IMR-90 (cell line): ENCODE results near the gene NRAS. TPM values are rescaled to one million over a fixed set of nuclear protein-coding genes. Genes with fewer than 3 reads are reported as not detected.

Experiments used
- ATAC-seq: fragments of 200-7000 bp; cut with Tn5 transposase; 2 replicates; pipeline ENCODE4 v1.9.1; 2020; ENCODE audit warnings: low read depth, mild to moderate bottlenecking, moderate library complexity
- BruUV-seq: library from RNA; stranded (reverse); fragments of 400-500 nt; replicated peaks from 2 replicates; lab custom pipeline; 2021; lab: Mats Ljungman, UMichigan
- CTCF ChIA-PET: fragments of 300-600 bp; formaldehyde crosslinking; extraction: SDS; loops from one replicate; lab custom pipeline; 2021; ENCODE audit warnings: antibody characterized with exemption; lab: Yijun Ruan, JAX
- POLR2A ChIA-PET: fragments of 300-600 bp; sonication (Branson Sonifier 250); formaldehyde crosslinking; loops from one replicate; lab custom pipeline; 2022; ENCODE audit warnings: antibody characterized with exemption; ENCODE audit not compliant: unreplicated experiment; lab: Charles Lee
- DNase-seq: peaks from one replicate; pipeline ENCODE4 v3.0.0; 2013
- H2AFZ ChIP-seq: replicated peaks from 2 replicates; pipeline ENCODE3; 2013; ENCODE audit warnings: low read length, mild to moderate bottlenecking; ENCODE audit not compliant: poor library complexity
- H2AK5ac ChIP-seq: 2 replicates; pipeline ENCODE4 v1.6.1; 2013; ENCODE audit warnings: low read depth, low read length, inconsistent platforms
- H2AK9ac ChIP-seq: replicated peaks from 2 replicates; pipeline ENCODE3; 2013; ENCODE audit warnings: mild to moderate bottlenecking, low read depth, low read length, moderate library complexity; ENCODE audit not compliant: poor library complexity
- H2BK120ac ChIP-seq: 2 replicates; pipeline ENCODE4 v1.6.1; 2013; ENCODE audit warnings: low read depth, low read length, inconsistent platforms
- H2BK15ac ChIP-seq: 3 replicates; pipeline ENCODE4 v1.6.1; 2013; ENCODE audit warnings: low read depth, low read length, inconsistent platforms
- H2BK20ac ChIP-seq: 2 replicates; pipeline ENCODE4 v1.6.1; 2013; ENCODE audit warnings: low read depth, mild to moderate bottlenecking, inconsistent platforms, low read length, moderate library complexity
- H2BK5ac ChIP-seq: 2 replicates; pipeline ENCODE4 v1.6.1; 2013; ENCODE audit warnings: mild to moderate bottlenecking, low read depth, low read length, inconsistent platforms; ENCODE audit not compliant: poor library complexity, severe bottlenecking
- H3K14ac ChIP-seq: replicated peaks from 2 replicates; pipeline ENCODE4 v1.6.1; 2013; ENCODE audit warnings: low read depth, low read length, inconsistent platforms
- H3K18ac ChIP-seq: 2 replicates; pipeline ENCODE4 v1.6.1; 2013; ENCODE audit warnings: low read depth, low read length, control low read depth
- H3K23ac ChIP-seq: 2 replicates; pipeline ENCODE4 v1.6.1; 2013; ENCODE audit warnings: low read depth, low read length, inconsistent platforms
- H3K27ac ChIP-seq: 2 replicates; pipeline ENCODE4 v1.5.1; 2013; ENCODE audit warnings: mild to moderate bottlenecking, control low read depth, low read length; ENCODE audit not compliant: insufficient read depth
- H3K27me3 ChIP-seq: 2 replicates; pipeline ENCODE4 v1.6.1; 2013; ENCODE audit warnings: low read length; ENCODE audit not compliant: control insufficient read depth, insufficient read depth
- H3K36me3 ChIP-seq: 2 replicates; pipeline ENCODE4 v1.6.1; 2013; ENCODE audit warnings: low read length, mixed read lengths; ENCODE audit not compliant: control insufficient read depth, insufficient read depth
- H3K4ac ChIP-seq: 2 replicates; pipeline ENCODE4 v1.6.1; 2013; ENCODE audit warnings: low read depth, low read length, inconsistent platforms
- H3K4me1 ChIP-seq: 2 replicates; pipeline ENCODE4 v1.6.1; 2013; ENCODE audit warnings: low read length, mixed read lengths; ENCODE audit not compliant: control insufficient read depth, insufficient read depth
- H3K4me2 ChIP-seq: 2 replicates; pipeline ENCODE4 v1.6.1; 2013; ENCODE audit warnings: low read depth, mild to moderate bottlenecking, control low read depth, low read length, moderate library complexity
- H3K4me3 ChIP-seq: 2 replicates; pipeline ENCODE4 v1.5.1; 2013; ENCODE audit warnings: low read depth, mild to moderate bottlenecking, control low read depth, low read length, moderate library complexity; ENCODE audit not compliant: insufficient read depth
- H3K56ac ChIP-seq: 2 replicates; pipeline ENCODE4 v1.6.1; 2013; ENCODE audit warnings: low read length, inconsistent platforms; ENCODE audit not compliant: insufficient read depth; ENCODE audit errors: extremely low read depth
- H3K79me1 ChIP-seq, 2 experiments: 2 replicates each; pipeline ENCODE4 v1.6.1; 2013; ENCODE audit warnings: low read length in 2 of 2, inconsistent platforms in 1 of 2, low read depth in 1 of 2
- H3K9ac ChIP-seq: 2 replicates; pipeline ENCODE4 v1.6.1; 2013; ENCODE audit warnings: low read depth, low read length, control low read depth
- H3K9me1 ChIP-seq: 2 replicates; pipeline ENCODE4 v1.6.1; 2013; ENCODE audit warnings: low read length, inconsistent platforms; ENCODE audit not compliant: insufficient read depth
- H3K9me3 ChIP-seq: 2 replicates; pipeline ENCODE4 v1.6.1; 2013; ENCODE audit warnings: low read length; ENCODE audit not compliant: control insufficient read depth, insufficient read depth
- H4K20me1 ChIP-seq: 2 replicates; pipeline ENCODE4 v1.6.1; 2013; ENCODE audit warnings: low read length, inconsistent platforms; ENCODE audit not compliant: insufficient read depth
- H4K5ac ChIP-seq: 2 replicates; pipeline ENCODE4 v1.6.1; 2013; ENCODE audit warnings: mild to moderate bottlenecking, low read depth, low read length, control low read depth
- H4K8ac ChIP-seq, 2 experiments: 2 replicates each; pipeline ENCODE4 v1.6.1; 2013; ENCODE audit warnings: low read depth in 2 of 2, low read length in 2 of 2, control low read depth in 1 of 2, inconsistent platforms in 1 of 2
- H4K91ac ChIP-seq: 2 replicates; pipeline ENCODE4 v1.6.1; 2013; ENCODE audit warnings: low read depth, low read length, inconsistent platforms; ENCODE audit not compliant: insufficient read depth
- BHLHE40 ChIP-seq: fragments of 150-350 bp; IDR thresholded peaks from 2 replicates; pipeline ENCODE4 v1.6.1; 2016; ENCODE audit warnings: mild to moderate bottlenecking, low read depth, low read length
- CTCF ChIP-seq: conservative IDR thresholded peaks from 2 replicates; pipeline ENCODE4 v1.5.1; 2012; ENCODE audit warnings: mild to moderate bottlenecking, low read depth, low read length, improper control_type of control experiment
- ELK1 ChIP-seq: fragments of 150-350 bp; IDR thresholded peaks from 2 replicates; pipeline ENCODE4 v1.6.1; 2016; ENCODE audit warnings: low read depth, mild to moderate bottlenecking, low read length, moderate library complexity, borderline replicate concordance
- FOS ChIP-seq: fragments of 150-350 bp; IDR thresholded peaks from 2 replicates; pipeline ENCODE4 v1.6.1; 2016; ENCODE audit warnings: low read depth, low read length
- NFE2L2 ChIP-seq: fragments of 150-350 bp; IDR thresholded peaks from 2 replicates; pipeline ENCODE4 v1.6.1; 2016; ENCODE audit warnings: low read depth, mild to moderate bottlenecking, low read length
- RAD21 ChIP-seq: IDR thresholded peaks from 2 replicates; pipeline ENCODE4 v1.6.1; 2012; ENCODE audit warnings: low read length, improper control_type of control experiment
- SMC3 ChIP-seq: fragments of 150-350 bp; IDR thresholded peaks from 2 replicates; pipeline ENCODE4 v1.6.1; 2016; ENCODE audit warnings: low read depth, mild to moderate bottlenecking, antibody characterized with exemption, low read length, moderate library complexity
- WGBS, 2 experiments: methylation state at CpG; one replicate each; pipeline versions ENCODE4 v1.1.5 to v1.1.7; 2013; ENCODE audit warnings: missing lambda C conversion rate in 2 of 2; ENCODE audit not compliant: insufficient read length in 1 of 2; ENCODE audit errors: extremely low coverage in 2 of 2; 5-methylcytosine and 5-hydroxymethylcytosine counted together
- dilution Hi-C: fragments of 300-500 bp; cut with HindIII; formaldehyde crosslinking; loops from one replicate; pipeline ENCODE4 v1.14.3; 2018; ENCODE audit warnings: low sequenced_read_pairs; ENCODE audit not compliant: unreplicated experiment
- in situ Hi-C: fragments of 300-500 bp; cut with MboI; formaldehyde crosslinking; loops from 3 replicates; pipeline ENCODE4 v1.14.3; 2019; ENCODE audit warnings: low sequenced_read_pairs, inconsistent platforms, mixed read lengths
- intact Hi-C: fragments of 100-400 bp; cut with micrococcal nuclease; formaldehyde crosslinking; loops from 2 replicates; pipeline ENCODE4 v1.10.0; 2022
- polyA plus RNA-seq, 3 experiments: library from polyadenylated mRNA; depleted of rRNA; stranded (reverse); fragments of >200 nt; gene quantifications; 2 replicates each; pipeline ENCODE4 v1.2.3, GENCODE V29; 2012; ENCODE audit warnings: low replicate concordance in 1 of 3
- total RNA-seq: library from RNA; depleted of rRNA; stranded (reverse); fragments of >200 nt; gene quantifications from 2 replicates; pipeline ENCODE4 v1.2.3, GENCODE V29; 2012
- TF ChIP-seq, protein P1 (sequence below): fragments of 150-350 bp; IDR thresholded peaks from 2 replicates; pipeline ENCODE4 v1.6.1; 2017; ENCODE audit warnings: mild to moderate bottlenecking, antibody characterized with exemption, low read length, low read depth

The NRAS gene
- total and polyA plus RNA-seq, 2 of the 4 experiments (the other 2 are of a cell fraction) = 27.4 to 85.9 TPM

DNA sequence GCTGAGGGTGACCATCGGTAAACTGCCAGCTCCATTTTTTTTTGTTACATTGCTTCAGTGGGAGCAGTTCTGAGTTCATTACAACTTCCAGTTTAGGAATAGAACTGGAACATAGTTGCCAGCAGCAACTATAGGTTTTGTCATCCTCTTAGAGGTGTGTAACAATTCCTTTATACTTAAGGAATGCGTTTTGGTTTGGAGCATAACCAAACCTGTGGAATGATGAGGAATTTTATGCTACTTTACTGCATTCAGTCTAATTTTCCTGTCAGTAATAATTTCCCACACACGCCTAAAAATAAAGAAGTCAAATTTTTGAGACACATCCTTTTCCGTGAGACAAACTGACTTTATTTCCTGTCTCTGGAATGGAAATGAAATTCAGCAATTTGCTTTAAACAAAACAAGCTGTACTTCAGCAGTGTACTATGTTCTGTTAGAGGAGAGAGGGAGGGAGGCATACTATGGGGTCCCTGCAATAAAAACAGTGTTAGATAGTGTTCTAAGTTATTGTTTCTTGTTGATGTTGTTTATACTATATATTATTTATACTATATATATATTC lies 16.5 kb downstream of the NRAS start:
- dilution Hi-C loops = no loop called here
- POLR2A ChIA-PET = interaction anchor here (0.7 kb wide), 1 partner anchor 31 kb away, joined by 4 read pairs; no protein-coding TSS in a partner anchor

More for the DNA sequence above, 16.5 kb downstream of the NRAS start:
- H3K9me3 ChIP-seq = no peaks in the 10 kb centered on the region
- H3K14ac ChIP-seq = no peak overlapping the region
- H2AK5ac ChIP-seq = no peak overlapping the region
- H4K20me1 ChIP-seq = no peaks in the 10 kb centered on the region
- H3K4ac ChIP-seq = no peak overlapping the region
- H2BK15ac ChIP-seq = no peak overlapping the region
- H2BK20ac ChIP-seq = no peak overlapping the region
- H4K91ac ChIP-seq = no peak overlapping the region
- no peak overlapping the region for H4K5ac ChIP-seq
- H3K4me2 ChIP-seq = no peak overlapping the region
- no peak for DNase-seq
- no peak overlapping the region for H2BK120ac ChIP-seq
- no peak overlapping the region for H3K4me3 ChIP-seq
- in situ Hi-C loops = loop anchor here (25.0 kb wide), 1 partner anchor 738 kb away; no protein-coding TSS in a partner anchor
- no peak for ATAC-seq
- H3K18ac ChIP-seq = no peak overlapping the region
- H3K4me1 ChIP-seq = no peaks in the 10 kb centered on the region
- BruUV-seq = no TSS peak
- H3K36me3 ChIP-seq = no peaks in the 10 kb centered on the region
- intact Hi-C loops = no loop called here
- CTCF ChIA-PET = no interaction called here
- H3K27me3 ChIP-seq = no peaks in the 10 kb centered on the region; the same call in 1 of the 2 replicates
- no peak overlapping the region for H2AK9ac ChIP-seq
- 75% methylated on average over 1 of the region's 4 CpGs; no CpG with 5 or more reads in 1 of the 2 experiments for WGBS, 2 experiments
- H3K9me1 ChIP-seq = no peaks in the 10 kb centered on the region
- H2BK5ac ChIP-seq = no peak overlapping the region
- H2AFZ ChIP-seq = no peak overlapping the region
- H3K9ac ChIP-seq = no peak overlapping the region
- H3K79me1 ChIP-seq = no peaks in the 10 kb centered on the region
- no peak overlapping the region for H3K56ac ChIP-seq
- H3K27ac ChIP-seq = no peak overlapping the region
- no peak overlapping the region for H4K8ac ChIP-seq
- TF ChIP-seq BHLHE40 = no peak
- no peak for TF ChIP-seq CTCF
- TF ChIP-seq FOS = no peak
- TF ChIP-seq ELK1 = no peak
- no peak for TF ChIP-seq SMC3
- TF ChIP-seq RAD21 = no peak
- TF ChIP-seq NFE2L2 = no peak
- TF ChIP-seq, protein P1, sequence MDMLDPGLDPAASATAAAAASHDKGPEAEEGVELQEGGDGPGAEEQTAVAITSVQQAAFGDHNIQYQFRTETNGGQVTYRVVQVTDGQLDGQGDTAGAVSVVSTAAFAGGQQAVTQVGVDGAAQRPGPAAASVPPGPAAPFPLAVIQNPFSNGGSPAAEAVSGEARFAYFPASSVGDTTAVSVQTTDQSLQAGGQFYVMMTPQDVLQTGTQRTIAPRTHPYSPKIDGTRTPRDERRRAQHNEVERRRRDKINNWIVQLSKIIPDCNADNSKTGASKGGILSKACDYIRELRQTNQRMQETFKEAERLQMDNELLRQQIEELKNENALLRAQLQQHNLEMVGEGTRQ = no peak
- H3K23ac ChIP-seq = no peak overlapping the region
